ENCODE results near the gene KLHL29. TPM values are rescaled to one million over a fixed set of nuclear protein-coding genes. Genes with fewer than 3 reads are reported as not detected.

KLHL29 gene
- total and polyA plus RNA-seq, 9 donors = 3.0 to 6.6 (median 3.9) TPM

DNA sequence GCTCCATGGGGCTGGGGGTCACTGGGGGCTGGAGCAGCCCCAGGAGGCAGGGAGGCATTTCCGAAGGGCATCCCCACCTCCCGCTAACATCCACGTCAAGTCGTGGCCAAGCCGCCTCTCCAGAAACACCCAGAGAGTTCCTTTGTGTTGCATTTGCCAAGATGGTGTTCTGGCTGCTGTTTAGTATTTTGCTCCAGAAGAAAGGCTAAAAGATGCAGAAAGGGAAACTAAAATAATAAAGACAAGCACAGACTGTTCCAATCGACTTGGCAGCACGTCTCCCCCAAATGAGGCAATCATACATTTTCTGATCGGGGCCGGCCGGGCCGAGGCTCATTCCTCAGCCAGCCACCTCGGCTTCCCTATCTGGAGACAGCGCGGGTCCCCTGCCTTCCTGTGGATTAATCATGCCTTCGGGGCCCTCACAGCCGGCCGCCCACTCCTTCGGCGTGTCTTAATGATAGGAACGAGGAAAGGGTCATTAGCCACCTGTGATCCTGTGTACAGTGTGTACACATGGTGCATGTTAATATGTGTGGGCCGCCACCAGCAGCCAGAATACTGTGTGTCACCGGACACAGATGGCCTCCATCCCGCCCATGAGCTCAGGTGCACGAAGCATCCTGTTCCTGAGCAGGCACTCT is 169.2 kb downstream of the KLHL29 start:
- Histone ChIP-seq H3K27me3 (no peaks in the 10 kb centered on the region), H3K4me3 (no peak overlapping the region), H3K9me3 (no peaks in the 10 kb centered on the region), H3K36me3 (no peaks in the 10 kb centered on the region), H3K4me1 (ENCODE audit: insufficient read depth) (peaks cover 10% of the 10 kb centered on the region), H3K27ac (peak overlapping the region; percentile 73 to 74)
- WGBS, 3 donors = 25 to 29% (median 26%) methylated on average over 24 of the region's 24 CpGs
- DNase-seq = peak; percentile 49 to 81 (median 68)
- intact Hi-C loops (cut with DNase I) = no loop called here
- TF ChIP-seq POLR2A (IDR thresholded peaks at IDR 0.05) = no peak
- TF ChIP-seq EP300 (IDR thresholded peaks at IDR 0.05) = no peak
- TF ChIP-seq, protein P1, sequence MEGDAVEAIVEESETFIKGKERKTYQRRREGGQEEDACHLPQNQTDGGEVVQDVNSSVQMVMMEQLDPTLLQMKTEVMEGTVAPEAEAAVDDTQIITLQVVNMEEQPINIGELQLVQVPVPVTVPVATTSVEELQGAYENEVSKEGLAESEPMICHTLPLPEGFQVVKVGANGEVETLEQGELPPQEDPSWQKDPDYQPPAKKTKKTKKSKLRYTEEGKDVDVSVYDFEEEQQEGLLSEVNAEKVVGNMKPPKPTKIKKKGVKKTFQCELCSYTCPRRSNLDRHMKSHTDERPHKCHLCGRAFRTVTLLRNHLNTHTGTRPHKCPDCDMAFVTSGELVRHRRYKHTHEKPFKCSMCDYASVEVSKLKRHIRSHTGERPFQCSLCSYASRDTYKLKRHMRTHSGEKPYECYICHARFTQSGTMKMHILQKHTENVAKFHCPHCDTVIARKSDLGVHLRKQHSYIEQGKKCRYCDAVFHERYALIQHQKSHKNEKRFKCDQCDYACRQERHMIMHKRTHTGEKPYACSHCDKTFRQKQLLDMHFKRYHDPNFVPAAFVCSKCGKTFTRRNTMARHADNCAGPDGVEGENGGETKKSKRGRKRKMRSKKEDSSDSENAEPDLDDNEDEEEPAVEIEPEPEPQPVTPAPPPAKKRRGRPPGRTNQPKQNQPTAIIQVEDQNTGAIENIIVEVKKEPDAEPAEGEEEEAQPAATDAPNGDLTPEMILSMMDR (IDR thresholded peaks at IDR 0.05) = no peak

DNA sequence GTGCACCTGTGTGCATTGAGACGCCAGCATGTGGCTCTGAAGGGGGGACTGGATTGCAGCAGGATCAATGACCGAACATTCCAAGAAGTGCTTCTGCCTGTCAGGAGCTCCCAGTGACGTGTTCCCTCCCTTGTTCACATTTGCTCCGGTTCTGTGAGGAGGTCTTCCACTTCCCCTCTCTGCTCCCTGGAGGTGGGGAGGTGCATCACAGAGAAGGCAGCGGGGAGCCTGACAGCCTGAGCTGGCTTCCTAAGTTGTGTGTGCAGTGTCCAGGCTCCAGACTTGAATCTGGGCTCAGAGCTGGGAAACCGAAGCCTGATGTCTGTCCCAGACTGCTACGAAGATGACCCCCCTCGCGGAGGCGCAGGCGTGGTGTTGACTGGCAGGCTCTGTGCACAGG is 171.0 kb downstream of the KLHL29 start:
- Histone ChIP-seq H3K9me3 (no peaks in the 10 kb centered on the region), H3K36me3 (no peaks in the 10 kb centered on the region), H3K27me3 (no peaks in the 10 kb centered on the region), H3K4me1 (ENCODE audit: insufficient read depth) (peaks cover 10% of the 10 kb centered on the region), H3K4me3 (no peak overlapping the region), H3K27ac (no peak overlapping the region)
- intact Hi-C loops (cut with DNase I) = no loop called here
- 88 to 93% (median 90%) methylated on average over 11 of the region's 11 CpGs for WGBS, 3 donors
- TF ChIP-seq, protein P1 (IDR thresholded peaks at IDR 0.05) = no peak
- TF ChIP-seq EP300 (IDR thresholded peaks at IDR 0.05) (no peak), POLR2A (IDR thresholded peaks at IDR 0.05) (no peak)
- DNase-seq = no peak

GRCh38 chr2:23556929-23557328 is 171.9 kb downstream of the KLHL29 start:
- H3K4me3 ChIP-seq = no peak overlapping the region
- DNase-seq = no peak
- H3K4me1 ChIP-seq (ENCODE audit: insufficient read depth) = peaks cover 10% of the 10 kb centered on the region
- intact Hi-C loops (cut with DNase I) = no loop called here
- no peaks in the 10 kb centered on the region for H3K9me3 ChIP-seq
- H3K27ac ChIP-seq = no peak overlapping the region
- H3K36me3 ChIP-seq = no peaks in the 10 kb centered on the region
- H3K27me3 ChIP-seq = no peaks in the 10 kb centered on the region
- TF ChIP-seq, protein P1 (IDR thresholded peaks at IDR 0.05) = no peak
- TF ChIP-seq EP300 (IDR thresholded peaks at IDR 0.05) (no peak), POLR2A (IDR thresholded peaks at IDR 0.05) (no peak)
- WGBS, 3 donors = 84 to 85% (median 85%) methylated on average over 9 of the region's 9 CpGs

DNA sequence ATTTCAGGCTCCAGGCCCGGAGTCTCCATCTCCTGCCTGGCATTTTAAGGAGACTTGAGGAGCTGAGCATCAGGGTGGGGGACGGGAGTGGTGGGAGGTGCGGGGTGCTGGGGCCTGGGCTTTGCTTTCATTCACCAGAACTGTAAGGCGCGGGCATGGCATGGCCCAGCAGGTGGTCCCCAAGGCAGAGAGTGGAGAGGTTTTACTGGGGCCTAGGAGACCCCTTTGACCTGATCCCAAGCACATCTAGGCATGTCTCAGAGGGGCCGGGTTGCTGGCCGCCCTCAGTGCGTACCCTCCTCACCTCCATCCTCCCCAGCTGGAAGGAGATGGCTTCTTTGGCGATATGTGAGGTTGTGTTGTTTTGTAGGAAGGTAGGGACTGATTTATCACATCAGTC is 172.5 kb downstream of the KLHL29 start:
- TF ChIP-seq POLR2A (IDR thresholded peaks at IDR 0.05) (no peak), EP300 (IDR thresholded peaks at IDR 0.05) (no peak)
- TF ChIP-seq, protein P1 (IDR thresholded peaks at IDR 0.05) = no peak
- Histone ChIP-seq H3K4me1 (ENCODE audit: insufficient read depth) (peaks cover 10% of the 10 kb centered on the region), H3K27ac (no peak overlapping the region), H3K9me3 (no peaks in the 10 kb centered on the region), H3K36me3 (no peaks in the 10 kb centered on the region), H3K4me3 (no peak overlapping the region), H3K27me3 (no peaks in the 10 kb centered on the region)
- intact Hi-C loops (cut with DNase I) = no loop called here
- no peak for DNase-seq
- WGBS, 3 donors = 90 to 94% (median 90%) methylated on average over 9 of the region's 9 CpGs

All from ovary (tissue), 9 donors.